ENCODE measurements around the gene ZNF683. TPM values are rescaled to one million over a fixed set of nuclear protein-coding genes. Genes with fewer than 3 reads are reported as not detected.

Gene ZNF683
- total RNA-seq, 1 donor from 2014 or later: not detected

- no peak for DNase-seq (ENCODE audit: low spot score)
- intact Hi-C loops (cut with DNase I): loop anchor here (5.0 kb wide), 1 partner anchor 74 kb away; no protein-coding TSS in a partner anchor
These were observed 10.9 kb downstream of the ZNF683 start for GRCh38 chr1:26361605-26362122.

DNA sequence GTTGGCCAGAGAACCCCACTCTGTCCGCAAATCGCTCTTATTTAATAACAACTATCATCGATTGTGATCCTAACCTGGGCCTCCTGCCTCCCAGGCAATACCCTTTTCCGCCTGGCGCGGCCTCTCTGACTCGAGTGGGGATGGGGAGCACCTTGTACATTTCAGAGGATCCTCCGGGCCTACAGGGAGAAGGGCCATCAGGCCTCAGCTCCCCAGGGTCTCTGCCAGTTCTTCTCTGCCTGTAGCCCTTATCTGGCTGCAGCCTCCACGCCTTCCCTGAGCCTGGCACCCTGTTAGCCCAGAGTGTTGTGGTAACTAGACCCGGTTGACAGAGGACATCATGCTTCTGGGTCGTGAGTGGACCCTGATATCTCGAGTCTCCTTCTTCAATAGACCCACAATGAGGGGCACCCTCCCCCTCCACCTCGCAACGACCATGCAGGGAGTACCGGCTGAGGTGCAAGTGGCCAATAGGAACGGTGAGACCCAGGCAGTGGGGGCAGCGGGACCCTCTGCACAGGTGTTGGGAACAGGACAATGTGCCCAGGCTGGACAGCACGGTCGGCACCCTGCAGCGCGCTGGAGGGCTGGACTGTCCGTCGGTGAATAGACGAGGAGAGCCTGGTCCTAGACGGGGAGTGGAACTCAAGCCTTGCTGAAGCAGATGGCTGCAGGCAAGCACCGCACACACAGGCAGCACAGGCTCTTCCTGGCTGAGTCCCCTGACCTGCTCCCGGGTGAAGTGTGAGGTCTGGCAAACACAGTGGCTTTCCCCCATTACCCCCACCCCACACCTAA lies 11.5 kb downstream of the ZNF683 start:
- no peak for DNase-seq (ENCODE audit: low spot score)
- intact Hi-C loops (cut with DNase I): loop anchor here (5.0 kb wide), 1 partner anchor 74 kb away; no protein-coding TSS in a partner anchor

DNA sequence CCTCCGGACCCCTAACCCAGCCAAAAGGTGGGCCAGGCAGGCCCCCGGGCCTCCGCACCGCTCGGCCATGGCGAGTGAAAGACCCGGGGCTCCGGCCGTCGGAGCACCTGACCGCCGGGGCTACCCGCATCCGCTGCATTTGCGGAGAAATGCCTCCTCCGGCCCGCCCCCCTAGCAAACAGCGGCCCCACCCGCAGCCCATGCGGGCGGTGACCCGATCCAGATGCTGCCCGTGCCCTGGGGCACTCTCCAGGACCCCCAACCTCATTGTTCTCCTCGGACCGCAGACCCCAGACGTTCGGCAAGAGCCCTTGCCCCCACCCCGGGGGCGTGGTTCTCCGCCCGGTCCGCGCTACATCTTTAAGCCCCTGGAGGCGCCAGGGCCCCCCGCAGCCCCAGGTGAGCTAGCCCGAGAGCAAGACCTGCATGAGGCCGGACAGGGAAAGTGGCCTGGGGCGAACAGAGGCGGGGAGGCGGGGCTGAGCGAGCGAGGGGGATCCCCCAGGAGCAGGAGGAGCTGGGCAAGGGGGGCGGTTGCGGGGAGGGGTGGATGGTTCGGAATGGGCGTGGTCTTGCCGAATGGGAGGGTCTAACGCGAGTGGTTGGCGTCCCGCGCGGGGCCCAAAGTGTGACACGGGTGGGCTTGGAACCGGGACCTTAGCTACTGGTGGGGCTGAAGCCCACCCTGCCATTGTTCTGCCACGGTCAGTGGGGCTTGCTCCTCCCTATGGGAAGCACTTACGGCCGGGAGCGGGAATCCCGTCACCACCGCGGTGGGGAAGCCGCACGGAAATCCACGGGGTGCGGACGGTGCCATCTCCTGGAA lies 12.4 kb downstream of the ZNF683 start:
- no peak for DNase-seq (ENCODE audit: low spot score)
- intact Hi-C loops (cut with DNase I): loop anchor here (5.0 kb wide), 1 partner anchor 73 kb away; no protein-coding TSS in a partner anchor

DNA sequence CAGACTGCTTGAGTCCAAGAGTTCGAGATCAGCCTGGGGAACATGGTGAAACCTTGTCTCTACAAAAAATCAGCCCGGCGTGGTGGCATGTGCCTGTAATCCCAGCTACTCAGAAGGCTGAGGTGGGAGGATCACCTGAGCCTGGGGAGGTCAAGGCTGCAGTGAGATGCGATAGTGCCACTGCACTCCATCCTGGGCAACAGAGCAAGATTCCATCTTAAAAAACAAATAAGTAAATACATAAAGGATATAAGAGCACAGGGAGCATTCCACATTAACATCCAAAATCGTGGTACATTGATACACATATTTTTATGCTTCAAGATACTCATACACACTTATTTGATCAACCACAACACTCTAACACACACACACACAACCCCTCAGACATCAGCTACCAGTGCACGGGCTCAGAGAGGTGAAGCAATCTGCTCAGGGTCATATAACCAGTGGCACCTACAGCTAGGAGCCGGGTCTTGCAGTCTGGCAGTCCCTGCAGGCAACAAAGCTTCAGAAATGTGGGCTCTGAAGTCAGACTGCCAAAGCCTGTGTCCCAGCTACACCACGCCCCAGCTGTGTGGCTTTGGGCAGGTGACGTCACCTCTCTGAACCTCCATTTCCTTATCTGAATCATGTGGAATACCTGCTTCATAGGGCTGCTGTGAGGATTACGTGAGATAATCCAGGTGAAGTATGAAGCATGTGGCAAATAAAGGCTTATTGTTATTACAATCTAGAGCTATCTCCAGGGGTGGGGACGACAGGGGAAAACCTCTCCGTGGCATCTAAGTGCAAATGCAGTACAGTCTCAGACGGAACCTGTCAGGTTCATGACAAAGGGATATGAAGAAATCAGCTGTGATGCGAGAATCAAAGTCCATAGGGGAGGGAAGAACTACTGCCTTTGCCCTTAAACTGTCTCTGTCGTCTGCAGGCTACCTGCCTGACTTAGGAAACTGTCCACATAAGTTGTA lies 13.9 kb downstream of the ZNF683 start:
- intact Hi-C loops (cut with DNase I): no loop called here
- no peak for DNase-seq (ENCODE audit: low spot score)

DNA sequence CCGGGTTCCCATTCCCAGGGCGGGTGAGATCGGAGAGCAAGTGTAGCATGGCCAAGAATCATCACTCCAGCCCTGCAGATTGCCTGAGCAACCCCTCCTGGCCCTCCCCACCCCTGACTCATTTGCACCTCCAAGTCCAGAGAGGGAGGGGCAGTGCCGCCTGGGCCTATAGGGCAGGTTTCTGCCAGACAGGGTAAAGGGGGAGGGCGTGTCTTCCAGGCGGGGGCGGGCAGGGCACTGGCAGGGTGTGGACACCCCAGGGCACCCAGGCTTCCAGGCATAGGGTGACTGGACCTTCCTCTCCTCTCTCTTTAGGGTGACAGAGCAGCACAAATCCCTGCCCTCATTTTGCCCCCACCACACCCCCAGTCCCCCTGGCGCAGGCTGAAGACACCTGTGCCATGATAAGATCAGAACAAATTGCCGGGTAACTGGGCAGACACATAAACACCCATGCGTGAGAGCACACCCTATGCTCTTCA lies 15.4 kb downstream of the ZNF683 start:
- no peak for DNase-seq (ENCODE audit: low spot score)
- intact Hi-C loops (cut with DNase I): no loop called here

DNA sequence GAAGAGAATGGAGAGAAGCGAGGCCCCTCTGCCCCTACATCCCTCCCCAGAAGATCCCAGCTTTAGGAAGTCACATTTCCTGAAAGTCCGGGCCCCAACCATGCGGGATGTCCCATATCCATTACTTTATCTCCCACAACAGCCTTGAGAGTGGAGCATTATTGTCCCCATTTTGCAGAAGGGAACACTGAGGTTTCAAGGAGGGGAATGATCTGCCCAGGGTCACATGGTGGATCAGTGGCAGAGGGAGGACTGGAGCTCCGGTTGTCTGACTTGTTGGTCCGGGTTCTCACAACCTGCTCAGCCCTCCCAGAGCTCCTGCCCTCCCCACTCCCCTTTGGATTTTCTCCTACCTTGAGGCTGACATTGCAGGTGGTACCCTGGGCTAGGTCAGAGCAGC lies 16.4 kb downstream of the ZNF683 start:
- intact Hi-C loops (cut with DNase I): no loop called here
- DNase-seq (ENCODE audit: low spot score): no peak

DNA sequence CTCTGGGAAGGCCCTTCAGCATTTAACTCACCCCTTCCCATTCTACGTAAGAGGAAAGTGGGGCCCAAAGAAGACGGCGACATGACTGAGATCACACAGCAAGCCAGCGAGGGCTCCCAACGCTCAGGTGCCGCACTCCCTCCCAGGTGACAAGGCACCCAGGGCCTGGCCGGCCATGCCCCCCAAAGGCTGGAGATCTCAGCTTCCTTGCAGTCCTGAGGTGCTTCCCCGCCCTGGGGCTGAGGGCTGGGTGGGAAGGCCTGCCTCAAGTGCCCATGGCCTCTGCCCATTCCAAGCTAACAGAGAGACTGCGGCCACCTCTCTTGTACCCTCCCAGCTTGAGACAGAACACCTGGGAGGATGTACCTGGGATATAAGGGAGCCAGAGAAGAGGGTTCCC lies 17.6 kb downstream of the ZNF683 start:
- DNase-seq (ENCODE audit: low spot score): no peak
- intact Hi-C loops (cut with DNase I): no loop called here

GRCh38 chr1:26353976-26354820 lies 18.4 kb downstream of the ZNF683 start, which contains the start of gene CRYBG2:
Gene CRYBG2 (minus strand): TSS chr1:26354130. CDS start chr1:26346657, 7,473 bp downstream.
- intact Hi-C loops (cut with DNase I): no loop called here
- DNase-seq (ENCODE audit: low spot score): no peak

- intact Hi-C loops (cut with DNase I): no loop called here
These were observed 19.2 kb downstream of the ZNF683 start for GRCh38 chr1:26353210-26353859.

GRCh38 chr1:26352338-26352679 lies 20.2 kb downstream of the ZNF683 start:
- intact Hi-C loops (cut with DNase I): no loop called here
- no peak for DNase-seq (ENCODE audit: low spot score)

More at GRCh38 chr1:26353210-26353859, 19.2 kb downstream of the ZNF683 start:
- DNase-seq (ENCODE audit: low spot score): no peak

DNA sequence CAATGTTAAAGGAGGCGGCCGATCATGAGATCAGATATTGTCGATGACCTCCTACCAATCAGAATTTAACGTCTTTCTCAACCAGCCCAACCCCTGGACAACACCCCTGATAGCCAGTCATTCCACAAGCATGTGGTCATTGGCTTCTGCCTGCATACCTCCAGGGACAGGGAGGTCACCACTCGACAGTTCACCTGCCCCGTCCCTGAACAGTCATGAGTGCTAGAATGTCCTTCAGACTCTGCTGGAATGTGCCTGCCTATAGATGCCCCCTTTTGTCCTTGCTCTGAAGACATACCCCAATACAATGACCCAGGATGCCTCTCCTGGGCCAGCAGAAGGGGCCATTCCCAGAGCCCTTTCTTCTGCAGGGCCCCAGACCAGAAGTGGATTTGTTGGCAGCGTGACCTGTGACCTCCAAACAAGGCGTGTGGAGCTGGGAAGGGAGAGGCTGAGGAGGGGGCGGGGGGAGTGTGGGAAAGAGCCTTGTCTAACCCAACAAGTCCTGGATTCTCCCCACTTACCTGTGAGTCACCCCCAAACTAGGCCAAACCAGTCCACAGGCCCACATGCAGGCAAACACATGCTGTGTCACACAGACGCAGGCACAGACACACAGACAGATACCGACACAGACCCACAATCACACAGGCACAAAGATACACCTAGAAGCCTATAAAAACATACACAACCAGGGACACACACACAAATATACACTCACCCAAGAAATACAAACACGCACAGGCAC lies 20.8 kb downstream of the ZNF683 start:
- intact Hi-C loops (cut with DNase I): no loop called here
- DNase-seq (ENCODE audit: low spot score): no peak

- intact Hi-C loops (cut with DNase I): no loop called here
- DNase-seq (ENCODE audit: low spot score): no peak
These were observed 21.6 kb downstream of the ZNF683 start for GRCh38 chr1:26350701-26351589.

DNA sequence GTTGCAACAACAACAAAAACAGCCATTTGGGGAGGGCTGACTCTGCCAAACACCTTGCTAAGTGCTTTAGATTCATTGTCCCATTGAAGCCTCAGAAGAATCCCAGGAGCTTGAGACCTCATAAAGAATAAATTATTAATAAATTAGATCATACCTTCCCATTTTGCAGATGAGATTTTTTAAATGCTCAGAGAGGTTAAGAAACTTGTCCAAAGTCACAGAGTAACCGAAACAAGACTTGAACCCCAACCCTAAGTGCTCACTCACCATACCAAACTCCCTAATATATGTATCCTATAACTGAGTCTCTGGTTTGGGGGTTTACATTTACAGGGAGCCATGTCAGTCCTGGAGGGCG lies 22.2 kb downstream of the ZNF683 start:
- no peak for DNase-seq (ENCODE audit: low spot score)
- intact Hi-C loops (cut with DNase I): no loop called here

DNA sequence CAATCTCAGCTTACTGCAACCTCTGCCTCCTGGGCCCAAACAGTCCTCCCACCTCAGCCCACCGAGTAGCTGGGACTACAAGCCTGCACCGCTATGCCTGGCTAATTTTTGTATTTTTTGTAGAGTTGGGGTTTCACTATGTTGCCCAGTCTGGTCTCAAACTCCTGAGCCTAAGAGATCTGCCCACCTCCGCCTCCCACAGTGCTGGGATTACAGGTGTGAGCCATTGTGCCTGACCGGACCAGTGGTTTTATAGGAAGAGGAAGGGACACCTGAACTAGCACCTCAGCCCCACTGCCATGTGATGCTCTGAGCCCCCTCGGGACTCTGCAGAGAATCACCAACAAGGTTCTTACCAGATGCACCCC lies 22.7 kb downstream of the ZNF683 start:
- no peak for DNase-seq (ENCODE audit: low spot score)

DNA sequence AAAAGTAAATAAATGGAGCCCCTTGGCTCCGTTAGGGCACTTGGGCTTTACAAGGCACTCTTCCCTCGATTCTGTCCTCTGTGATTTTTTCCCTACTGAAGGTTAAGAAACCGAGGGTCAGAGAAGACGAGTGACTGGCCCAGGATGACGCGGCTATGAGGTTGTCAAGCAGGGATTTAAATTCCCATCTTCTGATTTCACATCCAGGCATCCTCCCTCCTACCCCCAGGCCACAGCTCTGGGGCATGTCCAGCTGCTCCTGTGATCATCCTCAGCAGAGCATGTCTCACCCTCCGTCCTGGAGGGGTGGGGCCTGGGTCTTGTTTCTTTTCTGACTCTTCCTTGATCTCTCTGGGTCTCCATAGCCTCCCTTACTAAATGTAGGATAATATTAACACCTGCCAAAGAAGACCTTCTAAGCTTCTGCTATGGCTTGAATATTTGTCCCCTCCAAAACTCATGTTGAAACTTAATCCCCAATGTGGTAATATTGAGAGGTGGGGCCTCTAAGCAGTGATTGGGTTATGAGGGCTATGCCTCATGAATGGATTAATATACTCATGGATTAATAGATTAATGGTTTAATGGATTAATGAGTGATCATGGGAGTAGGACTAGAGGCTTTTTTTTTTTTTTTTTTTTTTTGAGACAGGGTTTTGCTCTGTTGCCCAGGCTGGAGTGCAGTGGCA lies 23.2 kb downstream of the ZNF683 start:
- intact Hi-C loops (cut with DNase I): no loop called here
- no peak for DNase-seq (ENCODE audit: low spot score)

More for the DNA sequence above, 22.7 kb downstream of the ZNF683 start:
- intact Hi-C loops (cut with DNase I): no loop called here

All from cardiac septum (tissue), 1 donor.